MM.1S (cell line): Measurements from ENCODE around the gene MCF2L2.

ENCODE experiments used
- CTCF ChIP-seq: fragments of 300-600 bp; sonication (generic); IDR thresholded peaks from 2 replicates; pipeline ENCODE4 v1.5.1; 2016; ENCODE audit warnings: antibody characterized with exemption, low read length, mixed read lengths
- EZH2 ChIP-seq: fragments of 300-600 bp; sonication (generic); optimal IDR thresholded peaks from 2 replicates; pipeline ENCODE3; 2017; ENCODE audit warnings: low read depth, mild to moderate bottlenecking, antibody characterized with exemption, low read length, mixed read lengths
- EZH2phosphoT487 ChIP-seq: fragments of 300-600 bp; sonication (generic); IDR thresholded peaks from 2 replicates; pipeline ENCODE4 v1.6.1; 2018; ENCODE audit warnings: antibody characterized with exemption, low read length

GRCh38 chr3:183293966-183294365 lies 134.5 kb downstream of the MCF2L2 start:
- TF ChIP-seq CTCF (no peak), EZH2phosphoT487 (no peak), EZH2 (no peak)
